Gastrocnemius medialis (tissue), 4 donors: ENCODE measurements around the gene FBLL1.

Experiments used
- CTCF ChIP-seq, 5 experiments: fragments of 450-650 bp in 3 of 5; fragments of 200-600 bp in 2 of 5; sonication (generic) in 2 of 5; IDR thresholded peaks in 4 of 5; conservative IDR thresholded peaks in 1 of 5; 1 replicate in 4 of 5; 2 replicates in 1 of 5; pipeline ENCODE4 v1.5.1; 2016 to 2019; ENCODE audit warnings: antibody characterized with exemption in 5 of 5, mild to moderate bottlenecking in 3 of 5, moderate library complexity in 3 of 5
- POLR2A ChIP-seq, 2 donors: fragments of 450-650 bp; IDR thresholded peaks; one replicate each; pipeline ENCODE4 v1.6.1; 2017; ENCODE audit warnings: antibody characterized with exemption in 2 of 2, mild to moderate bottlenecking in 2 of 2, moderate library complexity in 2 of 2

- TF ChIP-seq CTCF (IDR thresholded peaks at IDR 0.05 in 4 of 5, conservative IDR thresholded peaks at IDR 0.05 in 1 of 5): no peak
- TF ChIP-seq POLR2A (IDR thresholded peaks at IDR 0.05): no peak
Measured at GRCh38 chr5:168528521-168529373, at the start of gene FBLL1.
